HepG2 (cell line): ENCODE measurements around the gene SHISA9.

ENCODE experiments used
- FOXA1 ChIP-seq, 2 experiments: fragments of 450-650 bp in 1 of 2; sonication (generic) in 1 of 2; formaldehyde crosslinking in 1 of 2; IDR thresholded peaks; 2 replicates each; pipeline versions ENCODE4 v1.4.0 to v1.6.1; 2016 to 2020; ENCODE audit warnings: missing genetic modification reagents in 1 of 2
- FOXP1 ChIP-seq, 2 experiments: fragments of 450-650 bp in 1 of 2; IDR thresholded peaks; 2 replicates each; pipeline ENCODE4 v1.6.1; 2017 to 2018; ENCODE audit warnings: antibody characterized with exemption in 1 of 2
- MLLT10 ChIP-seq: sonication (generic); formaldehyde crosslinking; IDR thresholded peaks from 2 replicates; pipeline ENCODE4 v1.4.0; 2020; ENCODE audit warnings: missing genetic modification reagents
- NFYB ChIP-seq: sonication (generic); formaldehyde crosslinking; IDR thresholded peaks from 2 replicates; pipeline ENCODE4 v1.4.0; 2020; ENCODE audit warnings: missing genetic modification reagents
- SP1 ChIP-seq, 2 experiments: fragments of 450-650 bp in 1 of 2; sonication (generic) in 1 of 2; formaldehyde crosslinking in 1 of 2; IDR thresholded peaks; 2 replicates each; pipeline versions ENCODE4 v1.4.0 to v1.6.1; 2016 to 2020; ENCODE audit warnings: missing genetic modification reagents in 1 of 2
- ZNF644 ChIP-seq: IDR thresholded peaks from 2 replicates; pipeline ENCODE4 v1.6.1; 2016; ENCODE audit warnings: low read depth
- ZNF747 ChIP-seq: sonication (generic); formaldehyde crosslinking; IDR thresholded peaks from 2 replicates; pipeline ENCODE4 v1.8.1; 2023; ENCODE audit warnings: missing genetic modification reagents, mild to moderate bottlenecking, borderline replicate concordance
- TF ChIP-seq, protein P1 (sequence below): IDR thresholded peaks from 2 replicates; pipeline ENCODE4 v1.6.1; 2016; ENCODE audit warnings: low read depth
- TF ChIP-seq, protein P2 (sequence below): sonication (generic); formaldehyde crosslinking; IDR thresholded peaks from 2 replicates; pipeline ENCODE4 v1.4.0; 2020; ENCODE audit warnings: low read depth, missing genetic modification reagents
- TF ChIP-seq, protein P3 (sequence below): sonication (generic); formaldehyde crosslinking; IDR thresholded peaks from 2 replicates; pipeline ENCODE4 v1.5.0; 2020; ENCODE audit warnings: mild to moderate bottlenecking, missing genetic modification reagents, moderate library complexity
- TF ChIP-seq, protein P4 (sequence below): sonication (generic); formaldehyde crosslinking; conservative IDR thresholded peaks from 2 replicates; pipeline ENCODE4 v1.4.0; 2020; ENCODE audit warnings: missing genetic modification reagents
- TF ChIP-seq, protein P5 (sequence below): sonication (generic); formaldehyde crosslinking; IDR thresholded peaks from 2 replicates; pipeline ENCODE4 v1.8.1; 2023; ENCODE audit warnings: missing genetic modification reagents, inconsistent platforms, borderline replicate concordance

DNA sequence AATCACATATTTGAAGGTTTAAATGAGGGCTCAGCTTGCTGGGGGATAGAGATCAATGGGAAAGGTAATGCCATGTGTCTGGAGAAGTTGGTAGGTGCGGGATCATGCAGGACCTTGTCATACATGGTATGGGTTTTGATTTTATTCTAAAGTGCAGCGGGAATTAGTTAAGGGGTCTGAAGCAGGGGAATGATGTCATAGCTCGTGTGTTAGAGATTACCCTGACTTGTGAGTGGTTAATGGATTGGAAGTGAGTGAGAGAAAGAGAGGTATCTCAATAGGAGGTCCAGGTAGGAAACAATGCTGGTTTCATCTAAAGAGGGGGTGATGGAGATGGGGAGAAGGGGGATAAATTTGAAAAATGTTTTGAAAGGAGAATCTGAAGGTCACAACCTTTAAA, 280.0 kb downstream of the SHISA9 start:
- no peak for TF ChIP-seq ZNF747 (CRISPR knock-in tag)
- no peak for TF ChIP-seq ZNF644 (CRISPR knock-in tag)
- TF ChIP-seq NFYB (CRISPR knock-in tag) = no peak
- TF ChIP-seq, protein P1, sequence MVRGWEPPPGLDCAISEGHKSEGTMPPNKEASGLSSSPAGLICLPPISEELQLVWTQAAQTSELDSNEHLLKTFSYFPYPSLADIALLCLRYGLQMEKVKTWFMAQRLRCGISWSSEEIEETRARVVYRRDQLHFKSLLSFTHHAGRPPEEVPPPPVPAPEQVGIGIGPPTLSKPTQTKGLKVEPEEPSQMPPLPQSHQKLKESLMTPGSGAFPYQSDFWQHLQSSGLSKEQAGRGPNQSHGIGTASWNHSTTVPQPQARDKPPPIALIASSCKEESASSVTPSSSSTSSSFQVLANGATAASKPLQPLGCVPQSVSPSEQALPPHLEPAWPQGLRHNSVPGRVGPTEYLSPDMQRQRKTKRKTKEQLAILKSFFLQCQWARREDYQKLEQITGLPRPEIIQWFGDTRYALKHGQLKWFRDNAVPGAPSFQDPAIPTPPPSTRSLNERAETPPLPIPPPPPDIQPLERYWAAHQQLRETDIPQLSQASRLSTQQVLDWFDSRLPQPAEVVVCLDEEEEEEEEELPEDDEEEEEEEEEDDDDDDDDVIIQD (CRISPR knock-in tag) = no peak
- TF ChIP-seq, protein P2, sequence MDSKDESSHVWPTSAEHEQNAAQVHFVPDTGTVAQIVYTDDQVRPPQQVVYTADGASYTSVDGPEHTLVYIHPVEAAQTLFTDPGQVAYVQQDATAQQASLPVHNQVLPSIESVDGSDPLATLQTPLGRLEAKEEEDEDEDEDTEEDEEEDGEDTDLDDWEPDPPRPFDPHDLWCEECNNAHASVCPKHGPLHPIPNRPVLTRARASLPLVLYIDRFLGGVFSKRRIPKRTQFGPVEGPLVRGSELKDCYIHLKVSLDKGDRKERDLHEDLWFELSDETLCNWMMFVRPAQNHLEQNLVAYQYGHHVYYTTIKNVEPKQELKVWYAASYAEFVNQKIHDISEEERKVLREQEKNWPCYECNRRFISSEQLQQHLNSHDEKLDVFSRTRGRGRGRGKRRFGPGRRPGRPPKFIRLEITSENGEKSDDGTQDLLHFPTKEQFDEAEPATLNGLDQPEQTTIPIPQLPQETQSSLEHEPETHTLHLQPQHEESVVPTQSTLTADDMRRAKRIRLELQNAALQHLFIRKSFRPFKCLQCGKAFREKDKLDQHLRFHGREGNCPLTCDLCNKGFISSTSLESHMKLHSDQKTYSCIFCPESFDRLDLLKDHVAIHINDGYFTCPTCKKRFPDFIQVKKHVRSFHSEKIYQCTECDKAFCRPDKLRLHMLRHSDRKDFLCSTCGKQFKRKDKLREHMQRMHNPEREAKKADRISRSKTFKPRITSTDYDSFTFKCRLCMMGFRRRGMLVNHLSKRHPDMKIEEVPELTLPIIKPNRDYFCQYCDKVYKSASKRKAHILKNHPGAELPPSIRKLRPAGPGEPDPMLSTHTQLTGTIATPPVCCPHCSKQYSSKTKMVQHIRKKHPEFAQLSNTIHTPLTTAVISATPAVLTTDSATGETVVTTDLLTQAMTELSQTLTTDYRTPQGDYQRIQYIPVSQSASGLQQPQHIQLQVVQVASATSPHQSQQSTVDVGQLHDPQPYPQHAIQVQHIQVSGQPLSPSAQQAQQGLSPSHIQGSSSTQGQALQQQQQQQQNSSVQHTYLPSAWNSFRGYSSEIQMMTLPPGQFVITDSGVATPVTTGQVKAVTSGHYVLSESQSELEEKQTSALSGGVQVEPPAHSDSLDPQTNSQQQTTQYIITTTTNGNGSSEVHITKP (CRISPR knock-in tag) = no peak
- TF ChIP-seq MLLT10 = no peak
- no peak for TF ChIP-seq FOXP1 (IDR thresholded peaks at IDR 0.05)
- no peak for TF ChIP-seq FOXP1 (CRISPR knock-in tag; IDR thresholded peaks at IDR 0.05)
- TF ChIP-seq, protein P3, sequence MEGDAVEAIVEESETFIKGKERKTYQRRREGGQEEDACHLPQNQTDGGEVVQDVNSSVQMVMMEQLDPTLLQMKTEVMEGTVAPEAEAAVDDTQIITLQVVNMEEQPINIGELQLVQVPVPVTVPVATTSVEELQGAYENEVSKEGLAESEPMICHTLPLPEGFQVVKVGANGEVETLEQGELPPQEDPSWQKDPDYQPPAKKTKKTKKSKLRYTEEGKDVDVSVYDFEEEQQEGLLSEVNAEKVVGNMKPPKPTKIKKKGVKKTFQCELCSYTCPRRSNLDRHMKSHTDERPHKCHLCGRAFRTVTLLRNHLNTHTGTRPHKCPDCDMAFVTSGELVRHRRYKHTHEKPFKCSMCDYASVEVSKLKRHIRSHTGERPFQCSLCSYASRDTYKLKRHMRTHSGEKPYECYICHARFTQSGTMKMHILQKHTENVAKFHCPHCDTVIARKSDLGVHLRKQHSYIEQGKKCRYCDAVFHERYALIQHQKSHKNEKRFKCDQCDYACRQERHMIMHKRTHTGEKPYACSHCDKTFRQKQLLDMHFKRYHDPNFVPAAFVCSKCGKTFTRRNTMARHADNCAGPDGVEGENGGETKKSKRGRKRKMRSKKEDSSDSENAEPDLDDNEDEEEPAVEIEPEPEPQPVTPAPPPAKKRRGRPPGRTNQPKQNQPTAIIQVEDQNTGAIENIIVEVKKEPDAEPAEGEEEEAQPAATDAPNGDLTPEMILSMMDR (CRISPR knock-in tag) = no peak
- TF ChIP-seq SP1 (IDR thresholded peaks at IDR 0.05) = no peak
- no peak for TF ChIP-seq SP1 (CRISPR knock-in tag; IDR thresholded peaks at IDR 0.05)
- TF ChIP-seq, protein P4, sequence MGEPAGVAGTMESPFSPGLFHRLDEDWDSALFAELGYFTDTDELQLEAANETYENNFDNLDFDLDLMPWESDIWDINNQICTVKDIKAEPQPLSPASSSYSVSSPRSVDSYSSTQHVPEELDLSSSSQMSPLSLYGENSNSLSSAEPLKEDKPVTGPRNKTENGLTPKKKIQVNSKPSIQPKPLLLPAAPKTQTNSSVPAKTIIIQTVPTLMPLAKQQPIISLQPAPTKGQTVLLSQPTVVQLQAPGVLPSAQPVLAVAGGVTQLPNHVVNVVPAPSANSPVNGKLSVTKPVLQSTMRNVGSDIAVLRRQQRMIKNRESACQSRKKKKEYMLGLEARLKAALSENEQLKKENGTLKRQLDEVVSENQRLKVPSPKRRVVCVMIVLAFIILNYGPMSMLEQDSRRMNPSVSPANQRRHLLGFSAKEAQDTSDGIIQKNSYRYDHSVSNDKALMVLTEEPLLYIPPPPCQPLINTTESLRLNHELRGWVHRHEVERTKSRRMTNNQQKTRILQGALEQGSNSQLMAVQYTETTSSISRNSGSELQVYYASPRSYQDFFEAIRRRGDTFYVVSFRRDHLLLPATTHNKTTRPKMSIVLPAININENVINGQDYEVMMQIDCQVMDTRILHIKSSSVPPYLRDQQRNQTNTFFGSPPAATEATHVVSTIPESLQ (CRISPR knock-in tag) = no peak
- TF ChIP-seq, protein P5, sequence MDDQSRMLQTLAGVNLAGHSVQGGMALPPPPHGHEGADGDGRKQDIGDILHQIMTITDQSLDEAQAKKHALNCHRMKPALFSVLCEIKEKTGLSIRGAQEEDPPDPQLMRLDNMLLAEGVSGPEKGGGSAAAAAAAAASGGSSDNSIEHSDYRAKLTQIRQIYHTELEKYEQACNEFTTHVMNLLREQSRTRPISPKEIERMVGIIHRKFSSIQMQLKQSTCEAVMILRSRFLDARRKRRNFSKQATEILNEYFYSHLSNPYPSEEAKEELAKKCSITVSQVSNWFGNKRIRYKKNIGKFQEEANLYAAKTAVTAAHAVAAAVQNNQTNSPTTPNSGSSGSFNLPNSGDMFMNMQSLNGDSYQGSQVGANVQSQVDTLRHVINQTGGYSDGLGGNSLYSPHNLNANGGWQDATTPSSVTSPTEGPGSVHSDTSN = no peak
- no peak for TF ChIP-seq FOXA1 (IDR thresholded peaks at IDR 0.05)
- no peak for TF ChIP-seq FOXA1 (CRISPR knock-in tag; IDR thresholded peaks at IDR 0.05)
